ENCODE measurements around the gene TLR8.

DNA sequence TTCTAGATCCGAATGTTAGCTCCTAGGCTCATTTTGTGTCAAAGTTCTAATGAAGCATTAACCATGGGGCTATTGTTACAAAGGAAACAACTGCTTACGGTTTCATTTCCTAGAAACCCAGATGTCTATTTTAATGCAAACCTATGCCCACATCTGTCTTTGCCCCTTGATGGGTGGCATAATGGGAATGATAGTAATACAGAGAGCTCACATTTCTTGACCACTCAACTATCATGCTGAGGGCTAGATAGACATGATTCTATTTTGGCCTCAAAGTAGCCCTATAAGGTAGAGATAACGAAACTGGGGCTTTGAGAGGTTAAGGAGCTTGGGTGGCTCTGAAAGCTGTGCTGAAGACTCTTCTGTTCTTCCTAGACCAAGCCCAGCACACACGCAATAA is 37.7 kb upstream of the TLR8 start:
- TF ChIP-seq, protein P1, sequence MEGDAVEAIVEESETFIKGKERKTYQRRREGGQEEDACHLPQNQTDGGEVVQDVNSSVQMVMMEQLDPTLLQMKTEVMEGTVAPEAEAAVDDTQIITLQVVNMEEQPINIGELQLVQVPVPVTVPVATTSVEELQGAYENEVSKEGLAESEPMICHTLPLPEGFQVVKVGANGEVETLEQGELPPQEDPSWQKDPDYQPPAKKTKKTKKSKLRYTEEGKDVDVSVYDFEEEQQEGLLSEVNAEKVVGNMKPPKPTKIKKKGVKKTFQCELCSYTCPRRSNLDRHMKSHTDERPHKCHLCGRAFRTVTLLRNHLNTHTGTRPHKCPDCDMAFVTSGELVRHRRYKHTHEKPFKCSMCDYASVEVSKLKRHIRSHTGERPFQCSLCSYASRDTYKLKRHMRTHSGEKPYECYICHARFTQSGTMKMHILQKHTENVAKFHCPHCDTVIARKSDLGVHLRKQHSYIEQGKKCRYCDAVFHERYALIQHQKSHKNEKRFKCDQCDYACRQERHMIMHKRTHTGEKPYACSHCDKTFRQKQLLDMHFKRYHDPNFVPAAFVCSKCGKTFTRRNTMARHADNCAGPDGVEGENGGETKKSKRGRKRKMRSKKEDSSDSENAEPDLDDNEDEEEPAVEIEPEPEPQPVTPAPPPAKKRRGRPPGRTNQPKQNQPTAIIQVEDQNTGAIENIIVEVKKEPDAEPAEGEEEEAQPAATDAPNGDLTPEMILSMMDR (IDR thresholded peaks at IDR 0.05): no peak
- TF ChIP-seq POLR2A (IDR thresholded peaks at IDR 0.05): no peak

All from tibial nerve (tissue), 3 donors.